GM06990 (cell line): Measurements from ENCODE around the gene TUBA4B.

Source experiments
- DNase-seq: peaks from one replicate; pipeline ENCODE4 v3.0.0-alpha.2; 2011; ENCODE audit not compliant: insufficient read length; ENCODE audit errors: extremely low read depth
- H3K27me3 ChIP-seq: replicated peaks from 2 replicates; pipeline ENCODE4 v1.6.0; 2011; ENCODE audit warnings: low read length; ENCODE audit not compliant: control insufficient read depth, insufficient read depth
- H3K36me3 ChIP-seq: 2 replicates; pipeline ENCODE4 v1.5.1; 2011; ENCODE audit warnings: low read length; ENCODE audit not compliant: control insufficient read depth, insufficient read depth
- H3K4me3 ChIP-seq: replicated peaks from 2 replicates; pipeline ENCODE4 v1.5.1; 2011; ENCODE audit warnings: low read depth, mild to moderate bottlenecking, control low read depth, low read length
- CTCF ChIP-seq: IDR thresholded peaks from 2 replicates; pipeline ENCODE4 v1.5.1; 2011; ENCODE audit warnings: low read length, control low read depth, mild to moderate bottlenecking, inconsistent platforms; ENCODE audit not compliant: insufficient read depth, poor library complexity, severe bottlenecking

The TUBA4B gene

GRCh38 chr2:219207134-219207883 is 45.7 kb upstream of the TUBA4B start:
- no peak for TF ChIP-seq CTCF
- Histone ChIP-seq H3K4me3 (peak overlapping the region; percentile 76), H3K27me3 (no peaks in the 10 kb centered on the region), H3K36me3 (peaks cover 9% of the 10 kb centered on the region)
- DNase-seq: no peak

DNA sequence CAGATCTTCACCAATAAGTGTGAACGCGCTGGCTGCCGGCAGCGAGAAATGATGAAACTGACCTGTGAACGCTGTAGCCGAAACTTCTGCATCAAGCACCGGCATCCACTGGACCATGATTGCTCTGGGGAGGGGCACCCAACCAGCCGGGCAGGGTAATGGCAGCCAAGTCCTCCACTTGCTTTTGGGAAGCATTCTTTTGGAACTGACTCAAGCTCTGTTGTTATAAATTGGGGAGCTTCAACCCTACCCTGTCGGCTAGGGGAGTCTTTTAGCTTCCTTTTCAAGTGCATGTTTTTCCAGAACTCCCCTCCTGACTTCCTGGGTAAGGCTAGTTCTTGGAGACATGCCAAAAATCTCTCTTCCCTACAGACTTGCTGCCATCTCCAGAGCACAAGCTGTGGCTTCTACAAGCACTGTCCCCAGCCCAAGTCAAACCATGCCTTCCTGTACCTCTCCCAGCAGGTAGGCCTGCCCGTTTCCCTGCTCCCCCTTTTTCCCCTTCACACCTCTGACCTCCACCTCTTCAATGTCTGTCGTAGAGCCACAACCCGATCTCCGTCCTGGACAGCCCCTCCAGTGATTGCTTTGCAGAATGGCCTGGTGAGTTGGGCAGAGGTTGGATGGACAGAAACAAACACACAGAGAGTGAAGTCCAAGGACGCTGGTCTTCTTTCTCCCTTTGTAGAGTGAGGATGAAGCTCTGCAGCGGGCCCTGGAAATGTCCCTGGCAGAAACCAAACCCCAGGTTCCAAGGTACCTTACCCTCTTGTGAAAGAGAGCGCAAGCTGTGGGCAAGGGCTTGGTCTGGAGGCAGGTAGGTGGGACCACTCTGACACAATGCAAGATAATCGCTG is 44.9 kb upstream of the TUBA4B start:
- no peak for DNase-seq
- Histone ChIP-seq H3K27me3 (no peaks in the 10 kb centered on the region), H3K4me3 (no peak overlapping the region), H3K36me3 (peaks cover 13% of the 10 kb centered on the region)
- TF ChIP-seq CTCF: no peak

DNA sequence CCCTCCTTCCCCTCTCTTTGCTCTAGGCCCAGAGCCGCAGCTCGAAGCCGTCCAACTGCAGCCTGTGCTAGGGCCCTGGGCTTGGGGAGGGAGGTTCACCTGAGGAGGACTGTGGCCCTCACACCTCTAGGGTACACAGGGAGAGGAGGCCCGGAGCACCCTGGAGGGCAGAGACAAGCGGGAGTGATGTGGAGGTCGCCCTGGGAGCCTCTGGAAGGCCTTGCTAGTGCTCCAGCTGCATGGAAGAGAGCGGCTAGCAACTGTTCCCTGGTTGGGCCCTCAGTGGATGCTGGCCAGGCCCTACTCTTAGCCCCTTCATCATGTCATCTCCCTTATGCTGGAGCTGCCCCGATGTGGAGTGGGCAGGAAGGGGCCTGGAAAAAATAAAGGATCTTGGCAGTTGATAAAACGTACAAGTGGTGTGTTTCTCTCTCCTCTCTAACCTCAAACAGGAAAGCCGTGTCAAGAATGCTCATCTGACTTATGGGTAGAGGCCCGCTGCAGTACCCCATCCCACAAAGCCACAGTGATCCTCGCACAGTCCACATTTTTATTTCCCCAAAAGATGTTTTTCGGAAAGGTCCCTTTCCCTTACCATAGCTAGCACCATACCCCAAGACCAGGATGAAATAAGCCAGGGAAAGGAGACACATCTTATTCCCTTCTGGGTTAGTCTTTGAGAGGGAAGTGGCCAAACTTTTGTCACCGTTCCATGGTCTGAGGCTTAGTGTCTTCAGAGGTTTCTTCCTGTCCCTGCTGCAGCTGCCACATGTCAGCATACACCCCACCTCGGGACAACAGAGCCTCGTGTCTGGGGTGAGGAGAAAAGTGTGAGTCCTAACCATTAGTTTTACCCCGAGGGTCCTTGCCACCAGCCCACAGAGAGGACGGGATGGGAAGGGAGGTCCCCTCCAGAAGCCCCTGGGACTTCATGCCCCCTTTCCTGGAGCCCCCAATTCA is 43.5 kb upstream of the TUBA4B start:
- TF ChIP-seq CTCF: no peak
- no peak overlapping the region for H3K4me3 ChIP-seq
- no peak for DNase-seq
- peaks cover 15% of the 10 kb centered on the region for H3K36me3 ChIP-seq
- no peaks in the 10 kb centered on the region for H3K27me3 ChIP-seq

GRCh38 chr2:219210196-219210885 is 42.7 kb upstream of the TUBA4B start:
- no peak for TF ChIP-seq CTCF
- Histone ChIP-seq H3K27me3 (no peaks in the 10 kb centered on the region), H3K4me3 (no peak overlapping the region), H3K36me3 (peaks cover 15% of the 10 kb centered on the region)
- DNase-seq: no peak

DNA sequence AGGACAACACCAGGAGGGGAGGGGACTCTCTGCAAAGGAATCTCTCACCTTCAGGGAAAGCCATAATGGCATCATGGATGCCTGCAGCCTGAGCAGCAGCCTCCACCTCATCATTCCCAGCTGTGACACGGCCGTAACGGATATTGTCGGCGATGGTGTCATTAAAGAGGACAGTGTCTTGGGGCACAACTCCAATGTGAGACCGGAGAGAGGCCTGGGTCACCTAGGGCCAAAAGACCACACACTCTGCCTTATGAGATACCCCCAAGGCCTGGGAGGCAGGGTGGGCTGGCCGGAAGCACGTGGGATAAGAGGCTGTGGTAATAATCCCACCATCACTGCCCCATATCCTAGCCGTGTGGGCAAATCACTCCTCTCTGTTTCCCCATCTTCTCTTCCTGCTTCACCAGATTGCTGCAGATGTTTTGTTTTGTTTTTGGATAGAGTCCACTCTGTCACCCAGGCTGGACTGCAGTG is 42.1 kb upstream of the TUBA4B start:
- H3K36me3 ChIP-seq: peaks cover 15% of the 10 kb centered on the region
- TF ChIP-seq CTCF: no peak
- no peak for DNase-seq
- H3K27me3 ChIP-seq: no peaks in the 10 kb centered on the region
- no peak overlapping the region for H3K4me3 ChIP-seq
